ENCODE results near the gene GHDC. TPM values are rescaled to one million over a fixed set of nuclear protein-coding genes. Genes with fewer than 3 reads are reported as not detected.
"Not testable (repeated sequence)": the region's sequence is repeated elsewhere in the genome, so short reads cannot be mapped to it uniquely, and the experiment has no call there.

The GHDC gene
- total RNA-seq, 1 experiment from 2014 or later = 3.7 TPM

- ChIA-PET POLR2A (ENCODE audit: low non-redundant PET) (interaction anchor here (0.5 kb wide), 1 partner anchor 127 kb away, joined by 3 read pairs; no protein-coding TSS in a partner anchor), CTCF (interaction anchor here (0.5 kb wide), 1 partner anchor 1530 kb away, joined by 3 read pairs; no protein-coding TSS in a partner anchor)
- no peak for DNase-seq (ENCODE audit: low spot score)
- H3K27me3 ChIP-seq (replicated peaks; ENCODE audit: insufficient read depth, low read depth, low read length, poor library complexity) = no peaks in the 10 kb centered on the region
- intact Hi-C loops (cut with micrococcal nuclease; ENCODE audit: unreplicated experiment) = no loop called here
- no peak overlapping the region for H3K27ac ChIP-seq (ENCODE audit: low read depth, low read length, poor library complexity, severe bottlenecking)
- no peaks in the 10 kb centered on the region for H3K4me1 ChIP-seq (ENCODE audit: insufficient read depth, low read length, poor library complexity, severe bottlenecking)
- no peaks in the 10 kb centered on the region for H3K9me3 ChIP-seq (ENCODE audit: low read depth, low read length, poor library complexity, severe bottlenecking)
- TF ChIP-seq CTCF (conservative IDR thresholded peaks at IDR 0.05; ENCODE audit: low read depth, low read length) = no peak
- TF ChIP-seq EZH2 (IDR thresholded peaks at IDR 0.05; ENCODE audit: borderline replicate concordance, low read depth, low read length, poor library complexity, severe bottlenecking) = no peak
- no peaks in the 10 kb centered on the region for H3K36me3 ChIP-seq (ENCODE audit: insufficient read depth, low read length, poor library complexity, severe bottlenecking)
- H3K4me3 ChIP-seq (ENCODE audit: low read depth, low read length, poor library complexity, severe bottlenecking) = no peak overlapping the region
- BruUV-seq (replicated peaks) = no TSS peak
Measured at GRCh38 chr17:42142371-42142896, 51.9 kb downstream of the GHDC start.

- no TSS peak for BruUV-seq (replicated peaks)
- no peak overlapping the region for H3K27ac ChIP-seq (ENCODE audit: low read depth, low read length, poor library complexity, severe bottlenecking)
- DNase-seq (ENCODE audit: low spot score) = no peak
- intact Hi-C loops (cut with micrococcal nuclease; ENCODE audit: unreplicated experiment) = no loop called here
- TF ChIP-seq EZH2 (IDR thresholded peaks at IDR 0.05; ENCODE audit: borderline replicate concordance, low read depth, low read length, poor library complexity, severe bottlenecking) (no peak), CTCF (conservative IDR thresholded peaks at IDR 0.05; ENCODE audit: low read depth, low read length) (no peak)
- ChIA-PET POLR2A (ENCODE audit: low non-redundant PET) (no interaction called here), CTCF (no interaction called here)
- H3K4me3 ChIP-seq (ENCODE audit: low read depth, low read length, poor library complexity, severe bottlenecking) = no peak overlapping the region
- no peaks in the 10 kb centered on the region for H3K27me3 ChIP-seq (replicated peaks; ENCODE audit: insufficient read depth, low read depth, low read length, poor library complexity)
- no peaks in the 10 kb centered on the region for H3K4me1 ChIP-seq (ENCODE audit: insufficient read depth, low read length, poor library complexity, severe bottlenecking)
- H3K36me3 ChIP-seq (ENCODE audit: insufficient read depth, low read length, poor library complexity, severe bottlenecking) = no peaks in the 10 kb centered on the region
- H3K9me3 ChIP-seq (ENCODE audit: low read depth, low read length, poor library complexity, severe bottlenecking) = no peaks in the 10 kb centered on the region
Measured at GRCh38 chr17:42141382-42141781, 52.9 kb downstream of the GHDC start.

GRCh38 chr17:42140690-42141089 lies 53.6 kb downstream of the GHDC start:
- H3K4me3 ChIP-seq (ENCODE audit: low read depth, low read length, poor library complexity, severe bottlenecking); BruUV-seq (replicated peaks); CTCF ChIA-PET; H3K36me3 ChIP-seq (ENCODE audit: insufficient read depth, low read length, poor library complexity, severe bottlenecking); POLR2A ChIA-PET (ENCODE audit: low non-redundant PET); DNase-seq (ENCODE audit: low spot score); H3K9me3 ChIP-seq (ENCODE audit: low read depth, low read length, poor library complexity, severe bottlenecking); intact Hi-C loops (cut with micrococcal nuclease; ENCODE audit: unreplicated experiment); H3K4me1 ChIP-seq (ENCODE audit: insufficient read depth, low read length, poor library complexity, severe bottlenecking); H3K27me3 ChIP-seq (replicated peaks; ENCODE audit: insufficient read depth, low read depth, low read length, poor library complexity); H3K27ac ChIP-seq (ENCODE audit: low read depth, low read length, poor library complexity, severe bottlenecking): not testable (repeated sequence)

Other genes with a start within 250 kb of the GHDC start
- gene CNP, start 227.7 kb downstream of the GHDC start, total RNA-seq (2021) = 55.5 and 55.6 TPM in 2 replicates
- gene DNAJC7, start 177.1 kb downstream of the GHDC start, total RNA-seq (2021) = 77.4 and 94.6 TPM in 2 replicates
- 25.4 and 28.7 TPM in 2 replicates for gene NKIRAS2, start 174.4 kb downstream of the GHDC start, total RNA-seq (2021)
- 0.41 and 0.72 TPM in 2 replicates for gene C17orf113, start 143.9 kb downstream of the GHDC start, total RNA-seq (2021)
- gene ZNF385C, start 96.0 kb downstream of the GHDC start, total RNA-seq (2021) = 0.15 and 0.17 TPM in 2 replicates
- gene DHX58, start 81.8 kb downstream of the GHDC start, total RNA-seq (2021) = 2.1 and 3.3 TPM in 2 replicates
- gene KAT2A, start 73.1 kb downstream of the GHDC start, total RNA-seq (2021) = 28.6 and 30.3 TPM in 2 replicates
- gene HSPB9, start 71.7 kb downstream of the GHDC start, total RNA-seq (2021) = not detected in 2 replicates
- gene RAB5C, start 39.5 kb downstream of the GHDC start, total RNA-seq (2021) = 65.1 and 67.5 TPM in 2 replicates
- gene KCNH4, start 13.4 kb downstream of the GHDC start, total RNA-seq (2021) = 0.28 TPM in 1 of 2 replicates, not detected in the other
- not detected in 2 replicates for gene HCRT, start 9.0 kb downstream of the GHDC start, total RNA-seq (2021)
- gene STAT5B, start 81.9 kb upstream of the GHDC start, total RNA-seq (2021) = 11.2 and 14.9 TPM in 2 replicates
- 0.19 TPM in 1 of 2 replicates, not detected in the other for gene STAT5A, start 94.0 kb upstream of the GHDC start, total RNA-seq (2021)
- gene STAT3, start 193.9 kb upstream of the GHDC start, total RNA-seq (2021) = 59.7 and 60.5 TPM in 2 replicates
- gene CAVIN1, start 228.8 kb upstream of the GHDC start, total RNA-seq (2021) = 16.6 and 19.9 TPM in 2 replicates